Stimulated activated CD8-positive, alpha-beta memory T cell treated with anti-CD3 and anti-CD28 coated beads, Interleukin-4, amount 100 ng/mL, for 4 hours (primary cell): Measurements from ENCODE around the gene IGF2BP3.

Experiments
- DNase-seq, 2 donors: peaks; one replicate each; pipeline ENCODE4 v3.0.0-alpha.2; 2020; ENCODE audit warnings: low read depth in 2 of 2, low spot score in 1 of 2

Gene IGF2BP3

GRCh38 chr7:23298885-23299769 is 171.2 kb downstream of the IGF2BP3 start, which contains the start of gene MALSU1:
MALSU1 (plus strand) TSS chr7:23299339; CDS start chr7:23299353, 14 bp downstream.
- peak; percentile 93 to 96 for DNase-seq

DNA sequence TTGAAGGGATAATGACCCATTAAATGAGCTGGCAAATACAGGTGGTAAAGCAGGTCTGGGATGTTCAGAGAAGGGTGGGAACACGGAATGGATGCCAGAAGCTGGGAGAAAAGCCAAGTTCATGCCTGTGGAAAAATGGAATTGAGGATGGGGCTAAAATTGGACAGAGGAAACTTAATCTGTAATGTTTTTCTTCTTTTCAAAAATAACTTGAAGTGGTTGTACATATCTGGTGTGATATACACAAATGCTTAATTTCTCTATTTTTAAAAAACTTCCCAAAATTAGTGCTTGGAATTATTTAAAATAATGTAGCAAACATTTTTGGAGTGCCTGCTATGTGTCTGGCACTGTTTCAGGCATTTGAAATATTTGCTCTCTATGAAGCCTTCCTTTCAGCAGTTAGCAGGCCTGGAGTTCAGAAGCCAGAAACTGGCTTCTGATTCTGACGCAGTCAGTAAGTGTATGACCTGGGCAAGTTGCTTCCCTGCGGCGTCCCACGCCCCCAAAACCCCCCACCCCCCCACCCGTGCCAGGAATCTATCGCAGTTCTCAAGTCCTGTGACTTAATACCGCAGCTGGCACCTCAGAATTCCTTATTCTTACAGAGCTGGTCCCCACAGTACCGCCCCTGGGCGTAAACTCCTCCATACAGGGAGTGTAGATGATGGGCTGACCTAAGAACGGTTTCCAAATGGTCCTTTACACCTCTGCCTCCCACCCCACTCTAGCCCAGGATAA is 172.0 kb downstream of the IGF2BP3 start:
- no peak for DNase-seq

- no peak for DNase-seq
Observed at GRCh38 chr7:23295401-23295697, 174.9 kb downstream of the IGF2BP3 start.

- no peak for DNase-seq
Observed at GRCh38 chr7:23294549-23295400, 175.5 kb downstream of the IGF2BP3 start.

GRCh38 chr7:23293500-23294073 is 176.7 kb downstream of the IGF2BP3 start:
- no peak for DNase-seq

DNA sequence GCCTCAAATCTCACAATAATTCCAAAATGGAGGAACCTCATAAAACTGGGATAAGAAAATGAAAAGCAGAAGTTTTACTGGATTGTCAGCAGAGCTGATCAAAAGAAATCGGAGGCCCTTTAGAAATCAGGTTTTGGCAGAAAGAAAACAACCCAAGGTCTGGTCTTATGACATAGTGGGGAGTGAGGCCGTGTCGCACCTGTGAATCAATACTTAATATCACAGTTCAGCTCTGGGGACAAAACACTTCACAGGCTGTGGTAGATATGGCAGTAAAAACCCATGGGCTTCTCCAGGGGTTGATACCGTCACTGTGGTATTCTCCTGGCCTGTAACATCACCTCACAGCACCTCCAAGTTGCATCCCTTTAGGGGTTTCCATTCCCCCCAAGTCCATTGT is 177.7 kb downstream of the IGF2BP3 start:
- DNase-seq = no peak

GRCh38 chr7:23291957-23292560 is 178.2 kb downstream of the IGF2BP3 start:
- DNase-seq = no peak

DNA sequence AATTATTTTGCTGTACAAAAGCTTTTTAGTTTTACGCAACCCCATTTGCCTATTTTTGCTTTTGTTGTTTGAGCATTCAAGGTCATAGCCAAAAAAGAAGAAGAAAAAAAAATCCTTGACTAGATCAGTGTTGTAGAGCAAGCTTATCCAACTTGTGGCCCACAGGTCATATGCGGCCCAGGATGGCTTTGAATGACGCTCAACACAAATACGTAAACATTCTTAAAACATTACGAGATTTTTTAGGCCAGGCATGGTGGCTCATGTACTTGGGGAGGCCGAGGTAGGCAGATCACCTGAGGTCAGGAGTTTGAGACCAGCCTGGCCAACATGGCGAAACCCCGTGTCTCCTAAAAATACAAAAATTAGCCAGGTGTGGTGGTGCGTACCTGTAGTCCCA is 179.3 kb downstream of the IGF2BP3 start:
- DNase-seq = no peak

DNA sequence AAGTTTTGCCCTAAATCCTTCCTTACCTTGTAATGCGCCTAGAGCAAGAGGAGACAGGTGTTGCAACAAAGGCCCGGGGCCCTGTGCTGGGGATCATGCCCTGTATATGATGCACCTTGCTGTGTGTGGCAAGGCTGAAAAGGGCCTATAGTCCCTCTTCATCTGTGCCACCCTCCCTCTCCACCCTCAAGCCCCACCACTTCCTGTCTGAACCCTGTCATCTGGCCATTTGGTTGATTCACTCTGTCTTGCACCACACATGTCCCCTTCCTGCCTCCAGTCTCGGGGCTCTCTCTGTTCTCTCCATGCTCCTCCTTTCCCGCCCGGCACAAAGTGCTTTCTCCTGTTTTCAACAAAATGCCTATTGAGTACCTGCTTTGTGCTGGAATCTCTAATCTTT is 182.7 kb downstream of the IGF2BP3 start:
- no peak for DNase-seq

DNA sequence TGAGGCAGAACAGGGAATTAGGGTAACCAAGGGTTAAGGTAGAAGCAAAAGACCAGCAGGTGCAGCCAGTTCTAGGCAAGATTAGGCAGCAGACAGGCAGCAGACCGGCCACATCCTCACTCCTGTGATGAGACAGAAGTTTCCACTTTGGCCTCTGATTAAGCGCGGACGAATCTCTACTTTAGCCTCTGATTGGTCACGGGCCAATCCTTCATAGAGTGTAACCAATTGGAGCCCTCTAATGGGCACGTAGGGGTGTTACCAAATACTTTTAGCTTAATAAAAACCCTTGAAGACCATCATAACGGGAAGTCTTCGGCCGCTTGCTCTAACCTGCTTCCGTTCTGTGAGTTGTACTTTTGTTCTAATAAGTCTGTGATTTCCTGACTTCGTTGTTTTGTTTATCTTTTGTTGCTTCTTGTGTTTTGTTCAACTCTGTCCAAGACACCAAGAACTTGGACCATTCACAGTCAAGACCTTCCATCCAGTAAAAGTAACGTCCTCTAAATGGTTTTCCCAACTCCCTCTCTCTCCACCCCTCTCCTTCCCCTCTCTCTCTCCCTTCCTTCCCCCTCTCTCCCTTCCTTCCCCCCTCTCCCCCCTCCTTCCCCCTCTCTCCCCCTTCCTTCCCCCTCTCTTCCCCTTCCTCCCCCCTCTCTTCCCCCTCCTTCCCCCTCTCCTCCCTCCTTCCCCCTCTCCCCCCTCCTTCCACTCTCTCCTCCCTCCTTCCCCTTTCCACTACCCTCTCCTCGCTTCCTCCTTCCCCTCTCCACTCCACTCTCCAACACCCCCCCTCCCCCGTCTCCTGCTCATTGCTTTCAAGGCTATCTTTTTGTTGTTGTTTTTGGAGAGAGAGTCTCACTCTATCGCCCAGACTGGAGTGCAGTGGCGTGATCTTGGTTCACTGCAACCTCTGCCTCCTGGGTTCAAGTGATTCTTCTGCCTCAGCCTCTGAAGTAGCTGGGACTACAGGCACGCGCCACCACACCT is 184.3 kb downstream of the IGF2BP3 start:
- no peak for DNase-seq

DNA sequence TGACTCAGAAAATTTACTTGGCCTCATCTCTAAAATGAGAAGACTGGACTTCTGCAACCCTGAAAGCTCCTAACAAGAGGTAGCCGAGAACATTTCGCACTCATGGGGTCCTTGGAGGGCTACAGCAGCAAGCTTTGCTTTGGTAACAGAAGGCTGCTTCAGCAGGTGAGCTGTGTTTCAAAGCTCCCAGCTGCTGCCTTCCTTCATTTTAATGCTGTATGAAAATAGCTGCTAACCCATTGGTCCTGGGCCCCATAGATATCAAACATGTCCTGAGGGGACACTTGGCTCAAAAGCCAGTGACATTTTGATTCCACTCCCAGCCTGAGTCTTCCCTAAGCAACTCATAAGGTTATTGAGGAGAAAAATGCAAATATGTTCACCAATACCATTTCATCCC is 185.4 kb downstream of the IGF2BP3 start:
- DNase-seq = no peak

DNA sequence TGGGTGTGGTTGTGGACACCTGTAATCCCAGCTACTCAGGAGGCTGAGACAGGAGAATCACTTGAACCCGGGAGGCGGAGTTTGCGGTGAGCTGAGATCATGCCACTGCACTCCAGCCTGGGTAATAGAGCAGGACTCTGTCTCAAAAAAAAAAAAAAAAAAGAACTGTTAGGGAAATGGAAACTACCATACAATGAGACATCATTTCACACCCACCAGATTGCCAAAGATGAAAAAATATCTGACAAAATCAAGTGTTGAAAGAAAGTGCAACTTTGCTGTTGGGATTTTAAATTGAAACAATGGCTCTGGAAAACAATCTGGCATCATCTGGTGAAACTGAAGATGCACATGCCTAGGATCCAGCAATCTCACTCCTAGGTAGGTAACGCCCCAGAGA is 187.2 kb downstream of the IGF2BP3 start:
- no peak for DNase-seq

- no peak for DNase-seq
Observed at GRCh38 chr7:23279819-23280525, 190.3 kb downstream of the IGF2BP3 start.

GRCh38 chr7:23277359-23277989 is 192.8 kb downstream of the IGF2BP3 start:
- no peak for DNase-seq

DNA sequence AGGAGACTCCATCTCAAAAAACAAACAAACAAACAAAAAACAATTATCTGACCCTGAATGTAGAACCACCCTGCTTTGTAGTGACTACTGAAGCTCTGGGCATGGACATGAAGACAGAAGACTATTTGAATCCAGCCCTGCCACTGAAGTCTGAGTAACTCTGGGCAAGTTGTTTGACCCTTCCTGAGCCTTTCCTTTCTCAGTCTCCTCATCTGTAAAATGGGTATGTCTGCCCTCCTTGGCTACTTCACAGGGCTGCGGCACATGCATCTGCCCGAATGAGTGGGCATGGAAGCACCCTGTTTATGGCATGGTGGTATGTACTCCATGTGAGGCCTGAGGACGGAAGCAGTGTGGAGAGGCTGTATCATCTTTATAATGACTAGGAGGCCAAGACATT is 193.3 kb downstream of the IGF2BP3 start:
- no peak for DNase-seq

DNA sequence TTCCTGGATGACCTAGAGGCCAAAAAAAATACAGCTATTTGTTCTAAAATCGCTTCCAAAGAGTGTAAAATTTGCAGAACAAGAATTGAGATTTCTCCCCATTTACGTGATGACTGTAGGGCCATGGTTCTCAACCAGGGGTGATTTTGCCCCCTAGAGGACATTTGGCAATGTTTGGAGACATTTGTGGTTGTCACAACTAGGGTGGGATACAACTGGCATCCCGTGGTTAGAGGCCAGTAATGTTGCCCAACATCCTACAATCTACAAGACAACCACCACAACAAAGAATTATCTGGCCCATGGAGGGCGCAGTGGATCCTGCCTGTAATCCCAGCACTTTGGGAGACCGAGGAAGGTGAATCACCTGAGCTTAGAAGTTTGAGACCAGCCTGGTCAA is 193.9 kb downstream of the IGF2BP3 start:
- DNase-seq = no peak

DNA sequence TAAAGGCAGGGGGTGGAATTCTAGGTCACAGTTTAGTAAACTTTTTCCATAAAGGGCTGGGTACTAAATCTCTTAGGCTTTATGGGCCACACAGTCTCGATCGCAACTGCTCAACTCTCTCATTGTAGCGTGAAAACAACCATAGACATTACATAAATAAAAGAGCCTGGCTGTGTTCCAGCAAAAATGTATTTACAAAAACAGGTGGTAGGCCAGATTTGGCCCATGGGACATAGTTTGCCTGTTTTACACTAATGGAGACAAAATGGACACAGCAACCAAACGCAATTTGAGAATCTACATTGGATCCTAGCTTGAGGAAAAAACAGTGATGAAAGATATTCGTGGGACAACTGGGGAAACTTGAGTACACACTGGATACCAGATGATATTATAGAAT is 194.4 kb downstream of the IGF2BP3 start:
- DNase-seq = no peak

- DNase-seq = peak; percentile 81 to 92
Observed at GRCh38 chr7:23273141-23273599, 197.1 kb downstream of the IGF2BP3 start.
